HepG2 (cell line): Measurements from ENCODE around the gene VNN1. TPM values are rescaled to one million over a fixed set of nuclear protein-coding genes. Genes with fewer than 3 reads are reported as not detected.

Source experiments
- ATAC-seq: fragments of 200-7000 bp; cut with Tn5 transposase; 3 replicates; pipeline ENCODE4 v1.9.1; 2020; ENCODE audit warnings: mild to moderate bottlenecking, moderate library complexity
- BruUV-seq: library from RNA; stranded (reverse); fragments of 400-500 nt; replicated peaks from 2 replicates; lab custom pipeline; 2021; lab: Mats Ljungman, UMichigan
- CTCF ChIA-PET: fragments of 300-600 bp; formaldehyde crosslinking; extraction: SDS; loops from one replicate; lab custom pipeline; 2021; ENCODE audit warnings: low total read pairs, inconsistent platforms, low intra/inter-chr PET ratio; lab: Yijun Ruan, JAX
- POLR2A ChIA-PET: fragments of 350-600 bp; sonication (Branson Sonifier 250); formaldehyde crosslinking; loops from one replicate; lab custom pipeline; 2020; ENCODE audit warnings: antibody characterized with exemption, inconsistent platforms; lab: Yijun Ruan, JAX
- DNase-seq: peaks from one replicate; pipeline ENCODE4 v3.0.0-alpha.2; 2015; ENCODE audit warnings: low spot score
- FAIRE-seq: peaks from 3 replicates; lab custom pipeline; 2011; peaks lifted over from hg19 to GRCh38; lab: Jason Lieb, UNC
- H2AFZ ChIP-seq: one replicate; pipeline ENCODE4 v1.6.1; 2011; ENCODE audit warnings: low read length, inconsistent platforms
- H3K27ac ChIP-seq: fragments of 300-600 bp; 3 replicates; pipeline ENCODE4 v1.8.0; 2011; ENCODE audit warnings: mixed run types, mild to moderate bottlenecking, mixed read lengths, low read length, inconsistent platforms; ENCODE audit not compliant: insufficient read depth; ENCODE audit errors: extremely low read length
- H3K27me3 ChIP-seq, 2 experiments: fragments of 200-600 bp in 1 of 2; 2 replicates in 1 of 2; 3 replicates in 1 of 2; pipeline versions ENCODE4 v1.6.0 to v1.8.0; 2011; ENCODE audit warnings: low read length in 2 of 2, mild to moderate bottlenecking in 2 of 2, moderate library complexity in 2 of 2, inconsistent platforms in 1 of 2; ENCODE audit not compliant: insufficient read depth in 2 of 2, control insufficient read depth in 1 of 2
- H3K36me3 ChIP-seq, 2 experiments: fragments of 200-600 bp in 1 of 2; replicated peaks in 1 of 2; 2 replicates in 1 of 2; 3 replicates in 1 of 2; pipeline versions ENCODE4 v1.5.1 to v1.8.0; 2011; ENCODE audit warnings: low read length in 2 of 2, inconsistent platforms in 1 of 2; ENCODE audit not compliant: insufficient read depth in 2 of 2, control insufficient read depth in 1 of 2
- H3K4me1 ChIP-seq: 2 replicates; pipeline ENCODE4 v1.5.1; 2012; ENCODE audit warnings: low read length, inconsistent platforms; ENCODE audit not compliant: insufficient read depth
- H3K4me2 ChIP-seq: 2 replicates; pipeline ENCODE4 v1.6.0; 2011; ENCODE audit warnings: low read depth, low read length, inconsistent platforms
- H3K4me3 ChIP-seq, 3 experiments: fragments of 200-600 bp in 1 of 3; sonication (generic), shearing (Covaris generic) in 1 of 3; replicated peaks in 1 of 3; 2 replicates each; pipeline ENCODE4 v1.5.1; 2011 to 2016; ENCODE audit warnings: low read length in 3 of 3, inconsistent platforms in 2 of 3, low read depth in 2 of 3, mild to moderate bottlenecking in 2 of 3, control low read depth in 1 of 3, mixed read lengths in 1 of 3; ENCODE audit not compliant: insufficient read depth in 1 of 3
- H3K79me2 ChIP-seq: one replicate; pipeline ENCODE4 v1.6.1; 2011; ENCODE audit warnings: low read length, inconsistent platforms; ENCODE audit not compliant: insufficient read depth
- H3K9ac ChIP-seq: 2 replicates; pipeline ENCODE4 v1.6.0; 2011; ENCODE audit warnings: mild to moderate bottlenecking, low read depth, low read length, inconsistent platforms; ENCODE audit not compliant: insufficient read depth
- H3K9me3 ChIP-seq: 2 replicates; pipeline ENCODE4 v1.5.1; 2012; ENCODE audit warnings: mild to moderate bottlenecking, low read length
- H4K20me1 ChIP-seq: 2 replicates; pipeline ENCODE4 v1.6.0; 2011; ENCODE audit warnings: inconsistent platforms, mild to moderate bottlenecking, low read length, moderate library complexity; ENCODE audit not compliant: insufficient read depth
- ATF7 ChIP-seq, 2 experiments: fragments of 450-650 bp in 1 of 2; sonication (generic) in 1 of 2; formaldehyde crosslinking in 1 of 2; IDR thresholded peaks; 2 replicates each; pipeline versions ENCODE4 v1.4.0 to v1.6.1; 2016 to 2020; ENCODE audit warnings: antibody characterized with exemption in 1 of 2, mild to moderate bottlenecking in 1 of 2, missing genetic modification reagents in 1 of 2
- CEBPB ChIP-seq: IDR thresholded peaks from 2 replicates; pipeline ENCODE4 v1.6.1; 2011; ENCODE audit warnings: low read depth, low read length, improper control_type of control experiment, borderline replicate concordance
- FOXK2 ChIP-seq: fragments of 450-650 bp; IDR thresholded peaks from 2 replicates; pipeline ENCODE4 v1.6.1; 2016
- ZNF234 ChIP-seq: sonication (generic); formaldehyde crosslinking; conservative IDR thresholded peaks from 2 replicates; pipeline ENCODE4 v1.5.1; 2020; ENCODE audit warnings: mild to moderate bottlenecking, missing genetic modification reagents
- ZNF7 ChIP-seq: IDR thresholded peaks from 2 replicates; pipeline ENCODE4 v1.6.1; 2016; ENCODE audit warnings: missing biosample characterization, missing genetic modification reagents
- WGBS: methylation state at CpG from one replicate; pipeline ENCODE4 v1.1.6; 2017; ENCODE audit warnings: low lambda C conversion rate; 5-methylcytosine and 5-hydroxymethylcytosine counted together
- in situ Hi-C: cut with HindIII; loops from 2 replicates; pipeline ENCODE4 v1.10.0; 2017; ENCODE audit warnings: low pct_unique_long_range_greater_than_20kb; ENCODE audit not compliant: extremely low pct_ligation_motif_present
- intact Hi-C: fragments of 100-400 bp; cut with micrococcal nuclease; formaldehyde crosslinking; loops from one replicate; pipeline ENCODE4 v1.10.0; 2022; ENCODE audit not compliant: unreplicated experiment
- polyA plus RNA-seq, 8 experiments: library from polyadenylated mRNA; depleted of rRNA in 3 of 8; stranded (reverse) in 7 of 8; unstranded in 1 of 8; fragments of >200 nt; fragmentation: Illumina TruSeq in 4 of 8; extraction: Trizol in 4 of 8; gene quantifications; 2 replicates each; pipeline versions ENCODE4 v1.2.1 to v1.2.3, GENCODE V29; 2011 to 2016; ENCODE audit warnings: low read depth in 4 of 8, missing spikeins in 1 of 8, mixed read lengths in 1 of 8; ENCODE audit not compliant: insufficient read depth in 1 of 8
- total RNA-seq, 5 experiments: library from RNA; depleted of rRNA; stranded (reverse); fragments of >200 nt; fragmentation: Illumina TruSeq; extraction: Trizol; gene quantifications; 2 replicates each; pipeline ENCODE4 v1.2.3, GENCODE V29; 2016; ENCODE audit warnings: low read depth in 1 of 5

The VNN1 gene
- total and polyA plus RNA-seq, 2 of the 13 experiments (the other 11 are each of a cell fraction or from before 2014, with no cell fraction given): 0.62 to 4.0 TPM

GRCh38 chr6:132651062-132651461 is 62.8 kb downstream of the VNN1 start:
- no peak overlapping the region for H3K4me3 ChIP-seq
- no peaks in the 10 kb centered on the region for H3K9me3 ChIP-seq
- WGBS: 4% methylated on average over 3 of the region's 3 CpGs
- H3K79me2 ChIP-seq: no peaks in the 10 kb centered on the region
- DNase-seq: no peak
- no peaks in the 10 kb centered on the region for H3K4me1 ChIP-seq
- ATAC-seq: no peak
- 0 out of 5 replicates have a peak, but pooled peaks cover 0 to 4% of the 10 kb centered on the region in 2 experiments for H3K27me3 ChIP-seq
- no peak for FAIRE-seq
- no peak overlapping the region for H3K9ac ChIP-seq
- ChIA-PET POLR2A (no interaction called here), CTCF (no interaction called here)
- no peaks in the 10 kb centered on the region for H4K20me1 ChIP-seq
- no peak overlapping the region for H3K4me2 ChIP-seq
- TF ChIP-seq FOXK2 (no peak), ZNF7 (CRISPR knock-in tag) (peak; percentile 38; the same call in 1 of the 2 replicates)
- BruUV-seq: no TSS peak
- in situ Hi-C loops: no loop called here
- no peaks in the 10 kb centered on the region for H3K36me3 ChIP-seq
- intact Hi-C loops: no loop called here
- H2AFZ ChIP-seq: no peak overlapping the region
- no peak overlapping the region for H3K27ac ChIP-seq

- DNase-seq (no peak), FAIRE-seq (no peak), ATAC-seq (no peak)
- H3K4me2 ChIP-seq: no peak overlapping the region
- H3K36me3 ChIP-seq: no peaks in the 10 kb centered on the region
- WGBS: 2% methylated on average over 1 of the region's 1 CpG
- peak; percentile 61; the same call in 1 of the 2 replicates for TF ChIP-seq ATF7 (IDR thresholded peaks at IDR 0.05)
- TF ChIP-seq ATF7 (CRISPR knock-in tag; IDR thresholded peaks at IDR 0.05): no peak
- TF ChIP-seq ZNF234 (CRISPR knock-in tag): no peak
- TF ChIP-seq CEBPB: peak; percentile 72; the same call in 1 of the 2 replicates
- POLR2A ChIA-PET: no interaction called here
- H3K79me2 ChIP-seq: no peaks in the 10 kb centered on the region
- no peak overlapping the region for H3K9ac ChIP-seq
- H3K27me3 ChIP-seq: 0 out of 5 replicates have a peak, but pooled peaks cover 0 to 4% of the 10 kb centered on the region in 2 experiments
- no TSS peak for BruUV-seq
- intact Hi-C loops: no loop called here
- H3K27ac ChIP-seq: no peak overlapping the region
- no peaks in the 10 kb centered on the region for H4K20me1 ChIP-seq
- no peak overlapping the region for H2AFZ ChIP-seq
- in situ Hi-C loops: no loop called here
- CTCF ChIA-PET: no interaction called here
- no peaks in the 10 kb centered on the region for H3K9me3 ChIP-seq
- H3K4me3 ChIP-seq: no peak overlapping the region
- no peaks in the 10 kb centered on the region for H3K4me1 ChIP-seq
Observed at GRCh38 chr6:132650429-132650828, 63.4 kb downstream of the VNN1 start.
